Measurements from ENCODE around the gene ATP8B3. TPM values are rescaled to one million over a fixed set of nuclear protein-coding genes. Genes with fewer than 3 reads are reported as not detected.

Gene ATP8B3
- total and polyA plus RNA-seq, 2 experiments from 2014 or later: 2.1 to 6.0 TPM

DNA sequence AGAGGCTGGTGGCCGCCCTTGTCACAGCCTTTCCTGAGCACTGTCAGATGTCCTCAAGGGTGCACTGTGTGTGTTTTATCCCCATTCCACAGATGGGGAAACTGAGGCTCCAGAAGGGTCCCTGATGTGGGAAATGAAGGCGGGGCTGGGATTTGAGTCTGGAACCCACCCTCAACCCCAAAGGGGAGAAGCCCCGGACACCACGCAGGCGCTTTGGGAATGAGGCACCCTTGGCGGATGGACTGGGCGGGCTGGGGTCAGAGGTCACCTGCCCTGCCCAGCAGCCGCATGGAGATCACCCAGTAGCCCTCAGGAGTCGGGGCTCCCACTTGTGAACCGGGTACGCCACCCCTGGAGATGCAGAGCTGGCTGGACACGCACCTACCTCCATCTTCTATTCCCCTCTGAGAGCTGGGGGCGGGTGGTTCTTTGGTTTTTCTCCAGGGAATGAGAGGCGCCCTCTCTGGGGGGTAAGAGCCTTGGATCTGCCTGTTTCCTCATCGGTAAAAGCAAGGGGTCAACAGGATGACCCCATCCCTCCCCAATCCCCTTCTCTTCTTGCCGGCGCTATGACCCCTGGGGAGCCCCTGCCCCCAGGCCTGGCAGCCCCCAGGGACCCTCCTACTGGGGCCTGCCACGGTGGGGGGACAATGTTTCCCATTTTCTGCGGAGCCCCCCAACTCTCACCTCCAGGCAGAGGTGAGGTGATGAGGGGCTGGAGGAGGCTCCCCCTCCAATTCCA lies 67.1 kb downstream of the ATP8B3 start (continued):
- TF ChIP-seq ZNF462 (CRISPR knock-in tag; IDR thresholded peaks at IDR 0.05): no peak
- TF ChIP-seq EZH2phosphoT487 (IDR thresholded peaks at IDR 0.05; ENCODE audit: unreplicated experiment): no peak
- no peak for TF ChIP-seq ZNF114 (CRISPR knock-in tag; IDR thresholded peaks at IDR 0.05)
- TF ChIP-seq, protein P1, sequence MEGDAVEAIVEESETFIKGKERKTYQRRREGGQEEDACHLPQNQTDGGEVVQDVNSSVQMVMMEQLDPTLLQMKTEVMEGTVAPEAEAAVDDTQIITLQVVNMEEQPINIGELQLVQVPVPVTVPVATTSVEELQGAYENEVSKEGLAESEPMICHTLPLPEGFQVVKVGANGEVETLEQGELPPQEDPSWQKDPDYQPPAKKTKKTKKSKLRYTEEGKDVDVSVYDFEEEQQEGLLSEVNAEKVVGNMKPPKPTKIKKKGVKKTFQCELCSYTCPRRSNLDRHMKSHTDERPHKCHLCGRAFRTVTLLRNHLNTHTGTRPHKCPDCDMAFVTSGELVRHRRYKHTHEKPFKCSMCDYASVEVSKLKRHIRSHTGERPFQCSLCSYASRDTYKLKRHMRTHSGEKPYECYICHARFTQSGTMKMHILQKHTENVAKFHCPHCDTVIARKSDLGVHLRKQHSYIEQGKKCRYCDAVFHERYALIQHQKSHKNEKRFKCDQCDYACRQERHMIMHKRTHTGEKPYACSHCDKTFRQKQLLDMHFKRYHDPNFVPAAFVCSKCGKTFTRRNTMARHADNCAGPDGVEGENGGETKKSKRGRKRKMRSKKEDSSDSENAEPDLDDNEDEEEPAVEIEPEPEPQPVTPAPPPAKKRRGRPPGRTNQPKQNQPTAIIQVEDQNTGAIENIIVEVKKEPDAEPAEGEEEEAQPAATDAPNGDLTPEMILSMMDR (conservative IDR thresholded peaks at IDR 0.05; ENCODE audit: low read depth in 2 of 2): no peak

DNA sequence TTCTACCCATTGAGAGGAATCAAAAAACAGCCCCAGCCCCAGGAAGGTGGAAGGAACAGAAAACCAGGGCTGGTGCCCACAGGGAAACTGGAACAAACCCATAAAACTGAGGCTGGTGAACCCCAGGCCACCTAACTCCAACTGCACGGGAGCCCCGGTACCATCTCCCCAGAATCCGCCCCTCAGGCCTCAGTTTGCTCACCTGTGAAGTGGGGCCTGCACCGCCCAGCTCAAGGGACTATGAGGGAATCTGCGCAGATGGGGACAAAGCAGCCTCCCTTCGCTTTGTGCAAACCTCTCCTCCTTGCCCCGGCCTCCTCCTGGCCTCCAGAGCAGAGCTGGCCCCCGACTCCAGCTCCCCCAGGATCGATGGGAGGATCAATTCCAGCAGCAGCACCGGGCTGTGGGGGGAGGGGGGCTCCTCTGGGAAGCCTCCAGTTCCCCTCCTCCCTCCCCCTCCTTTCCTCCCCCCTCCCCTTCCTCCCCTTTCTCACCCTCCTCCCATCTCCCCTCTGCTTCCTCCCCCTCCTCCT lies 67.9 kb downstream of the ATP8B3 start:
- no peaks in the 10 kb centered on the region for H3K36me3 ChIP-seq (ENCODE audit: insufficient read depth)
- H3K27me3 ChIP-seq (ENCODE audit: insufficient read depth): peaks cover 60% of the 10 kb centered on the region
- Mint-ChIP-seq H3K4me3 (no peak overlapping the region), H3K27me3 (ENCODE audit: insufficient read depth, low read depth, poor library complexity) (peaks cover 65% of the 10 kb centered on the region), H3K36me3 (ENCODE audit: low read depth) (no peaks in the 10 kb centered on the region), H3K9me3 (peaks cover 5% of the 10 kb centered on the region; the same call in 2 of the 3 replicates), H3K4me1 (peaks cover 5% of the 10 kb centered on the region; the same call in 2 of the 3 replicates), H3K27ac (no peak overlapping the region)
- no peaks in the 10 kb centered on the region for H3K79me2 ChIP-seq (replicated peaks; ENCODE audit: insufficient read depth)
- peaks cover 20% of the 10 kb centered on the region; the same call in 1 of the 2 replicates for H3K4me1 ChIP-seq (ENCODE audit: insufficient read depth)
- TF ChIP-seq ZNF331 (CRISPR knock-in tag; IDR thresholded peaks at IDR 0.05; ENCODE audit: low read depth): no peak
- TF ChIP-seq ZNF462 (CRISPR knock-in tag; IDR thresholded peaks at IDR 0.05): no peak
- H3K9me2 ChIP-seq (ENCODE audit: insufficient read depth): no peaks in the 10 kb centered on the region
- no peak overlapping the region for H3K27ac ChIP-seq (ENCODE audit: low read depth)
- no peak overlapping the region for H3K4me2 ChIP-seq
- no peak for DNase-seq (ENCODE audit: low spot score)
- H2AFZ ChIP-seq: no peak overlapping the region
- no peak overlapping the region for H3K4me3 ChIP-seq
- 0 out of 2 replicates have a peak, but pooled peaks cover 9% of the 10 kb centered on the region for H3F3A ChIP-seq (replicated peaks; ENCODE audit: low read depth)
- no peak for ATAC-seq
- H4K20me1 ChIP-seq (replicated peaks; ENCODE audit: insufficient read depth): no peaks in the 10 kb centered on the region

Data from GM23338 (cell line).